HG02884 (cell line): ENCODE measurements around the gene USP53.
"Not testable (repeated sequence)": the region's sequence is repeated elsewhere in the genome, so short reads cannot be mapped to it uniquely, and the experiment has no call there.

Source experiments
- ATAC-seq: cut with Tn5 transposase; IDR thresholded peaks from one replicate; pipeline ENCODE4 v1.9.1; 2021; ENCODE audit warnings: mild to moderate bottlenecking, moderate library complexity; ENCODE audit not compliant: unreplicated experiment

USP53 gene

DNA sequence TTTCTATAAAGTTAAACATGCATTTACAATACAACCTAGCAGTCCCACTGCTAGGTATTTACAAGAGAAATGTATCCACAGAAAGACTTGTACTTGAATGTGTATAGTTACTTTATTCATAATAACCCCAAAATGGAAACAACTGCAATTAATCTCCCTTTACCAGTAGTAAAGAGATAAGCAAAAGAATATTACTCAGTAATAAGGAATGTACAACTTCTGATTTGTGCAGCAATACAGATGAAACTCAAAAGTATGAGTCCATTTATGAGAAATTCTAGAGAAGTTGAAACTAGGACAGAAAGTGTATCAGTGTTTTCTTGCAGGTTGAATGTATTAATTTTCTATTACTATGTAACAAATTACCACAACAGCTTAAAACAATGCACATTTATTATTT lies 15.2 kb downstream of the USP53 start:
- ATAC-seq, result no peak

DNA sequence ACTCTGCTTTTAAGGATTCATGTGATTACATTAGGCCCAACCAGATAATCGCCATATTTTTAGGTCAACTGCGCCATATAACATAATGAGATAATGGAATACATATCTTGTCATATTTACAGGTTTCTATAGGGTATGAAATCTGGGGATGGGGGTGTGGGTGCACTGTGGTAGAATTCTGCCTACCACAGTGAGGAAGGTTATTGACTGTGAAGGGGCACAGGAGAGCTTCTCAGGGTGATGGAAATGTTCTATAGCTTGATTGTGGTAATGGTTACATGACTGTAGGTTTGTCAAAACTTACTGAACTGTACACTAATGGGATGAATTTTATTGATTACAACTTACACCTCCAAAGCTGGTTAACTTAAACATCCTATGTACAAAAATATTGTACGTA lies 15.9 kb downstream of the USP53 start:
- no peak for ATAC-seq

DNA sequence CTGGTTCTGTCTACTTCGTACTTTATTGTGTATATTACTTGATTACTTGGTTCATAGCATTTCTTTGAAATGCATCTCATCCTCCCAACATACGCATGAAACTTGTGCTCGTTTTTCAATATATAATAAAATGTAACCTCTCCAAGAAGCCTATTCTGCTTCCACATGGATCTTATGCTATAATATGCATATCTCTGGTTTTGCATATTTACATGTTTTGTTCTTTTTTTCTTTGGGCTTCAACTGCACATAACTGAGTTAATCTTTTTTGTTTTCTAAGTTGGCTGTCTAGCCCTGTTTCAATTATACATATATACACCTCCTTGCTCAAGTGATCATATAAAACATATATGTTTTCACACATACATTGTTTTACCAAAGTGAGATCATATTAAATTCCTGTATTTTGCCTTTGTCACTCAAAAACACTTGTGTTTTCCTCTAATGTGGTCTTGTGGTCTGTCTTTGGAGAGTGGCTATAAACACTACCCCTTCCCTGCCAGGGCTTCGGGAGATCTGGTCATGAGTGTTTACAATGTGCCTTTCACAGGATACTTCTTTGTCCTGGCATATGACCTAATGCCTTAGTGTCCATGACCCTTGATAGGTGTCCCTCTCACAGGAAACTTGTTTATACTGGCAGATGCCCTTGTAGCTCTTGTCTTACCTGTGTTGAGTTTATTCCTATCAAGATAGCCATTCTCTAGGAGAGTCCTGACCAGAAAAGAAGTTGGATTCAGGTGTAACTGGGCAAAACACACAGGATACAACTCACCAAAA lies 17.6 kb downstream of the USP53 start:
- ATAC-seq, result no peak

DNA sequence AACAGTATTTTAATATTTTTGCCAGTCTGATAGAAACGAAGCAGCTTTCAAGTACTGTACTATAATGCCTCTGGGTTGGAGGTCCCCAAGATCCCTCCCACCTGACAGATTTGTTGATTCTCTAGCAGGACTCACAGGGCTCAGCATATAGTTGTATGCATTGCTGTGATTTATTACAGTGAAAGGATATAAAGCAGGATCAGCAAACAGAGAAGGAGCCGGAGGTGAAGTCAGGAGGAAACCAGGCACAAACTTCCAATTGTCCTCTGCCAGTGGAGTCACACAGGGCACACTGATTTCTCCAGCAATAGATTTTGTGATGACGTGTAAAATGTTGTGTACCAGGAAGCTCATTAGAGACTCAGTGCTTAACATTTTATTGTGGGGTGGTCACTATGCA lies 19.0 kb downstream of the USP53 start:
- no peak for ATAC-seq

DNA sequence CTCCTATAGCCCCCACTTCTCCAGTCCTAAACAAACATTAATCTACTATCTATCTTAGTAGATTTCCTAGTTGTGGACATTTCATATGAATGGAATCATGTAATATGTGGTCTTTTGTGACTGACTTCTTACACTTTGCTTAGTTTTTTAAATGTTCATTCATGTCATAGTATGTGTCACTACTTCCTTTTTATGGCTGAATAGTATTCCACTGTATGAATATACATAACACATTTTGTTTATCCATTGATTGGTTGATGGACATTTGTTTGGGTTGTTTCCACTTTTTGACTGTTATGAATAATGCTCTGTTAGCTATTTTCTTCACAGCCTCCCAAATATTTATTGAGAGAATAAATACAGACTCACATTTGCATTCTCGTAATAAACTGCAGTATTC lies 19.8 kb downstream of the USP53 start:
- no peak for ATAC-seq

DNA sequence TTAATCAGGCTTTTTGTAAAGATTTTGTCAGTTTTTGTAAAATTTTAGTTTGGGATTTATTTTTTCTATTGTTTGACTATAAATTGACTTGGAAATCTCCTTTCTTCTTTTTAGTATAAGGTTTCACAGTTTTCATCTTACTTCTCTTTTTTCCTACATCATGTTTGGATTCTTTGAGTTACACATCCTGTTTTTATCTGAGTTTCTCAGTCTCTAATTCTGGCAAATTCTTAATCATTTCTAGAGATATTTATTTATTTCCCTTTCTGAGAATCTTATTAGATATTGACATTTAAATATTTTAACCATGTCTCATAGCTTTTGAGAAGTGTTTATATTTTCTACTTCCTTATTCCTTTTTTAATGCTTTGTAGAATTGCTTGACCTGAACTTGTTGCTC lies 20.7 kb downstream of the USP53 start:
- ATAC-seq, result no peak

DNA sequence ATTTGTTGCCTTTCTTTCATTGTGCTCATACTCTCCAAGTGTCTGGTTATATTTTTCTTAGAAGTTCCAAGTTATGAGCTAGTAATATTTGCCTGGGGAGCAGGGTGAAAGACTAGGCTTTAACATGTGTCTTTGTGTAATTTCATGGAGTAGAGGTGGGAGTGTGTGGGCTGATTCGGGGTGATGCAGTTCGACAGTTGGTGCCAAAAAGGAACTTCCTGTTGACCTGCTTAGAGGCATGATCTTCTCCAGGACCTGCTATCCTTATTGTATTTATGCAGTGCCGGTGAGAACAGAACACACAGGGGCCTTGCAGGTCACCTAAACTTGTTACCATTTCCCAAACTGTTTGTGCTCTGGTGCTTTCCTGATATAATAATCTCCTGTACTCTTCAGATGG lies 21.2 kb downstream of the USP53 start:
- ATAC-seq, result no peak

DNA sequence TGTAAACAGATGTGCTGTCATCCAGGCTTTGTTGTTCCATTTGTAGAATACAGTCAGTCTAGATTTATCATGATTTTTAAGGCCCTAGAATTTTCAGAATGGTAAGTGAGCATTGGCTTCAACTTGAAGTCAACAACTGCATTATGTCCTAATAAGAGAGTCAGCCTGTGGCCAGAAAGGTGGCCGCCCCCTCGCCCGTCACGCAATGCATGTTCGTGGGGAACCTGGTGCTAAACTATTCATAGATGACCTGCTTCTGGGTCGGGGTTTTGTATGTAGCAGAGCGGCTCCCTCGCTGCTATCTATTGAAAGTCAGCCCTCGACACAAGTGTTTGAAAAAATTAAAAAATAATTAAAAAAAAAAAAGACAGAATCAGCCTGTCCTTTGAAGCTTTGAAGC lies 24.7 kb downstream of the USP53 start:
- no peak for ATAC-seq

DNA sequence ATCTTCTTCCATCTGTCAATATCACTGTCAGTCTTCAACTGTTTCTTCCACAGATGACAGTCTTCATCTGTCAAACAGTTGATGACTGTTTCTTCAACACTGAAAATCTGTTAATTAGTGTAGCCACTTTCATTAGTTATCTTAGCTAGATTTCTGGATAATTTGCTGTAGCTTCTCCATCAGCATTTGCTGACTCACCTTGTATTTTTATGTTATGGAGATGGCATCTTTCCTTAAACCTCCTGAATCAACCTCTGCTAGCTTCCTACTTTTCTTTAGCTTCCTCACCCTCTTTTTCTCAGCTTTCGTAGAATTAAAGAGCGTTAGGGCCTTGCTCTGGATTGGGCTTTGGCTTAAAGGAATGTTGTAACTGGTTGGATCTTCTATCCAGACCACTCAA lies 25.1 kb downstream of the USP53 start:
- ATAC-seq, result no peak

DNA sequence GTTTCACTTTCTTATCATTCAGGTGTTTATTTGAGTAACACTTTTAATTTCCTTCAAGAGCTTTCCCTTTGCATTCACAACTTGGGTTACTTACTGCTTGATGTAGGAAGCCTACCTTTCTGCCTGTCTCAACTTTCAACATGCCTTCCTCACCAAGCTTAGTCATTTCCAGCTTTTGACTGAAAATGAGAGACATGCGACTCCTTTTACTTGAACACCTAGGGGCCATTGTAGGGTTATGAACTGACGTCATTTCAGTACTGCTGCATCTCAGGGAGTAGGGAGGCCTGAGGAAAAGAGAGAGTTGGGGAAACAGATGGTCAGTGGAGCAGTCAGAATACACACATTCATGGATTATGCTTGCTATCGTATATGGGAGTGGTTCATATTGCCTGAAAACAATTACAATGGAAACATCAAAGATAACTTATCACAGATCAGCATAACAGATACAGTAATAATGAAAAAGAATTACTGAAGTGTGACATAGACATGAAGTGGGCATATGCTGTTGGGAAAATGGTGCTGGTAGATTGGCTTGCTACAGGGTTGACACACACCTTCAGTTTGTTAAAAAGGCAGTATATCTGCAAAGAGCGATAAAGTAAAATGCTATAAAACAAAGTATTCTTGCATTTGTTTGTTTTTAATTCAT lies 25.7 kb downstream of the USP53 start:
- ATAC-seq, result peak; percentile 95

DNA sequence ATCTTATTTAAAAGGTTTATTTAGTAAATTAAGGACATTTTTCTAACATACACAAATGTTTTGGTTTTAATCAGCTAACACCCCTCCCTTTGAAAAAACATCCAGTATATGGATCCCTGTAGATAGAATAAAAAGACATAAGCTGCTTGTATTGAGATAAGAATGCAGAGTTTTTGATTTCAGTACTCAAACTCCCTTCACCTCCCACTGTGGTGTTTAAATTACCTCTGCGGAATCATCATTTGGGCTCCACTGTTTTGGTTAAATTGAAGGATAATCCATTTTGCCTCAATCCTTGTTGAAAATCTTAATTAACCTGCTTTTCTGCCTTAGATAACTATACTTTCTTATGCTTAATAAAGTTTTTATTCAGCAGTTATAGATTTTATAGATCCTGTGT lies 27.6 kb downstream of the USP53 start:
- ATAC-seq, result no peak

DNA sequence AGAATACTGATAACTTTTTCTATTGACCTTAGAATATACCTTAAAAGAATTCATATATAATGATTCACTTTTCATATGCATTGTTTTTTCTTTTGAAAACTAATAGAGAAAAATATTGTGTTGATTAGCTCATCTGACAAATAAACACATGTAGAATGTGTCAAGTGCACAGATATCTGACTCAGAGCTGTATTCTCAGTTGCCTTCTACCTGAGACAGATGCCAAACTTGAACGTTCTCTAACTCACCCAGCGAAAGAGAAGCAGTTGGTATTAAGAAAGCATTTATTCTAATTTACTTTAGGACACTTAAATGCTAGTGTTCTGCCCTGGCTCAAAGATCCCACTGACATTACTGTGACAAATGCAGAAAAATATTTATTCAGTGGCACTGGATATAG lies 28.1 kb downstream of the USP53 start:
- no peak for ATAC-seq

DNA sequence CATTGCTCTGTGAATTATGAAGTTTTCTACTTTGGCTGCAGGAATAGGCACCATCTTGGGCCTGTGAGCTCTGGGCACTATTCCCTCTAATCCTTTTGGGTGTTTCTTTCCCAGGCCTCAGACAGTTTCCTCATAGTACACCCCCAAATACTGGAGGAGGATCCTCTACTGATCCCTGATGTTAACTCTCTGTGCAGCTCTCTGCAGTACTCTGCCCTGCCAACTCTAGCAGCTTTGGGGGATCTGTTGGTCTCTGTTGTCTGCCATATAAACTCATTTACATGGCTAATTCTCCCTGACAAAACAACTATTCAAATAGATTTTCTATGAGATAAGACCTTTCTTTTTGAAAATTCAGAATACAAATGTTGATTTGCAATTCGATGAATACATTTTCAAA lies 29.9 kb downstream of the USP53 start:
- ATAC-seq, result no peak

DNA sequence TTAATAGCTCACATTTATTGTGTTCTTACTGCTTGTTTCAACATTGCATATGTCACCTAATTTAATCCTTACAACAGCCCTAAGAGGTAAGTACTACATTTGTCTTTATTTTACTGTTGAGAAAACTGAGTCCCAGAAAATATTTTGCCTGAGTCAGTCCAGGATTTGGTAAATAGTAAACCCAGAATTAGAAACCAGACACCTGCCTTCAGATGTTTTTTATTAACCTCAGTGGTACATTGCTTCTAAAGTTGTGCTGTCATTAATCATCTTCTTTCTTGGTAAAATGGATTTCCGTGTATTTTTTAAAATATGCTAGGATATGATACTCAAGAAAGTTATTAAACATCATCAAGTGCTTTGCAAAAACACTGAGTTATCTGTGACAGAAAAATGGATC lies 31.4 kb downstream of the USP53 start:
- ATAC-seq, result no peak

DNA sequence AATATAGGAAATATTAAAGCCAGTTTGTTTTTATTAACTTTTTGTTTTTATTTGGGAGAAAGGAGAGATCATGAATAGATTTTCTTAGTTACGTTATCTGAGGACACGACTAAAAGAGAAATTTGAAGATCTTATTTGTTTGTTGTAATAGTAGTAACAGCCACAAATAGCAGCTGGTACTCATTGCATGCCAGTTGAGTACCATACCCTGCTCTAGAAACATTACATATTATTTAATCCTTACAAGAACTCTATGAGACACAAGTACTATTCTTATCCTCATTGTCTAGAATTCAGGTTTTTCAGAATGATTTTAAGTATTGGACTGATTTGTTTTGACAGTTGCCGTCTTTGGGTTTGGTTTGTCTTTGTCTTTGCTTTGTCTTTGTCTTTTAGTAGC lies 31.8 kb downstream of the USP53 start:
- ATAC-seq, result no peak

DNA sequence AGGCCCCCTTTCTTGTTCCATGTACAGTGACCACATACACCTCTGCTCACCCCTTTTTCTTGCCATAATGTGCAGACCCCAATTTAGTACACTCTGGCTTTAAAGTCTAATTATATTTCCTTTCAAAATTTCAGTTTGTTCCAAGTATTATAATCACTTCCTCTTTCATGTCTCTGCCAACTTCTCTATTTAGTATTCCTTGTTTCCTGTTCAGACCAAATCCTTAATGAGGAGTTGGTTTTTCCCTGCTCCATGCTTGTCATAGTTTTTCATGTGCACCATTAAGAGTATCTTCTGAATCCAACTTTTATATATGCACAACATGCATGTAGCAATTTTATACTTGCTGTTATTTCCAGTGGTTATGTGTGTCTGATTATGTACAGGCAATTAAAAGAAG lies 32.3 kb downstream of the USP53 start:
- no peak for ATAC-seq

DNA sequence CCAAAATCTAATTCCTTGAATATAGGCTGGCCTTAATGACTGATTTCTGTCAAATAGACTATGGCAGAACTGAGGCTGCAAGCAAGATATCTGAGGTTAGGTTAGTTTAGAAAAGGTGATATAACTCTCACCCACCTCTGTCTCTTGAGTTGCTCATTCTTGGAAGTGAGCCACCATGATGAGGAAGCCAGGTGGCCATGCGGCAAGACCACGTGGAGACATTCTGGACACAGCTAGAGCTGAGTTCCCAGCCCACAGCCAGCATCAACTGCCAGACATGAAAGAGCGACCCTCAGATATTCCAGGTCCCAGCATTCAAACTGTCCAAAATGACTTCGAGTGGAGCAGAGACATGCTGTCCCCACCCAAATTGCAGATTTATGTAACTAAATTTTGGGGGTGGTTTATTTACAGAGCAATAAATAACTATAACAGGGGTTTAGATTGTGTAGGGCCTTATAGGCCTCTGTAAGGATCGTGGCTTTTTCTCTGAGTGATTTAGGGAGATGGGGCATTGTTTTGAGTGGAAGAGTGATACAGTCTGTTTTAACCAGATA lies 33.7 kb downstream of the USP53 start:
- no peak for ATAC-seq

DNA sequence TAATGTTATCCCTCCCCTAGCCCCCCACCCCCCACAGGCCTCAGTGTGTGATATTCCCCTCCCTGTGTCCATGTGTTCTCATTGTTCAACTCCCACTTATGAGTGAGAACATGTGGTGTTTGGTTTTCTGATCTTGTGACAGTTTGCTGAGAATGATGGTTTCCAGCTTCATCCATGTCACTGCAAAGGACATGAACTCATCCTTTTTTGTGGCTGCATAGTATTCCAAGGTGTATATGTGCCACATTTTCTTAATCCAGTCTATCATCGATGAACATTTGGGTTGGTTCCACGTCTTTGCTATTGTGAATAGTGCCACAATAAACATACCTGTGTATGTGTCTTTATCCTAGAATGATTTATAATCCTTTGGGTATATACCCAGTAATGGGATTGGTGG lies 38.5 kb downstream of the USP53 start:
- not testable (repeated sequence) for ATAC-seq

DNA sequence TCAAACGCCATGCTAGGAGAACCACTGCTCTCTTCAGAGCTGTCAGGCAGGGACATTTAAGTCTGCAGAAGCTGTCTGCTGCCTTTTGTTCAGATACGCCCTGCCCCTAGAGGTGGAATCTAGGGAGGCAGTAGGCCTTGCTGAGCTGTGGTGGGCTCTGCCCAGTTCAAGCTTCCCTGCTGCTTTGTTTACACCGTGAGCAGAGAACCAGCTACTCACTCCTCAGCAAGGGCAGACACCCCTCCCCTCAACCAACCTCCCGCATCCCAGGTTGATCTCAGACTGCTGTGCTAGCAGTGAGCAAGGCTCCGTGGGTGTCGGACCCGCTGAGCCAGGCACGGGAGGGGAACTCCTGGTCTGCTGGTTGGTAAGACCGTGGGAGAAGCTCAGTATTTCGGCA lies 42.7 kb downstream of the USP53 start:
- not testable (repeated sequence) for ATAC-seq

DNA sequence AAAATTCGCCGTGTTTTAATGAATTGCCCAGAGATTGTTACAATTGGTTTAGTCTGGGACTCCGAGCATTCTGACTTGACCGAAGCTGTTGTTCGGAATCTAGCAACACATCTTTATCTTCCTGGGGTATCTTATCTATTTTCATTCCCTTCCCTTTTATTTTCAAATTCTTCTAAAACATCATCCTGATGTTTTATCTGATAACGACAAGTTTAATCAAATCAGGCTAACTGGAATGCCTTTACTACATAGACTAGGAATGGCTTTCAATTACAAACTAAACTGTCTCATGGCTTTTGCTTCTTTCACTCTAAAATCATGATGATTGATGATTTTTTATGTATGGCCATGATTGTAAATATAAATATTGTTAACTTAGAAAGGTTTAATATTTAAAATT lies 48.0 kb downstream of the USP53 start:
- ATAC-seq, result no peak

DNA sequence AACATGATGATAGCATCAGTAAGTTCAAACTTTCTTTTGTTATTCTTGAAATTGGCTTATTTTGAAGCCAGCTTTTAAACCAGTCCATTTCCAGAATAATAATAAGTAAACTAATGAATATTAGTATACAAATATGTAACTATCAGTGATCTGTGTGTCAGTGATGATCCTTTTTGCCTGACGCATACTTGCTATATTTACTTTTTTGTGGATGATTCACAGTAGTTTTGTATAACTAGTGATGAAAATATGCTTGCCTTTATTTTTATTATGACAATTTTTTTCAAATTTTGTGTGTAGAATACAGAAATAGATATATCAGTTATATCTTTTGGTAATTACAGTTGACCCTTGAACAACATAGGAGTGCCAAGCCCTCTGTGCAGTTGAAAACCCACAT lies 49.5 kb downstream of the USP53 start:
- ATAC-seq, result no peak

DNA sequence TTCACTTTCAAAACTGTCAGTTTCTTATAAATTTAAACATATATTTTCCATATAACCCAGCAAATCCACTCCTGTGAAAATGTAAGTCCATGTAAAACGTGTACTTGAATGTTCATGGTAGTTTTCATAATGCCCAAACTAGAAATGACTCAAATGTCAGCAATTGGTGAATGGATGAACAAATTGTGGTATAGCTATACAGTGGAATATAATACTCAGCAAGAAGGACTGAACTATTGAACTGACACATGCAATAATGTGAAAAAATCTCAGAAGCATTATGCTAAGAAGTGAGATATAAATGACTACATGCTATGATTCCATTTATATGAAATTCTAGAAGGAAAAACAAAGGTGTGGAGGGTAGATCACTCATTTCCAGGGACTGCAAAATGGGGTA lies 52.2 kb downstream of the USP53 start:
- ATAC-seq, result no peak

DNA sequence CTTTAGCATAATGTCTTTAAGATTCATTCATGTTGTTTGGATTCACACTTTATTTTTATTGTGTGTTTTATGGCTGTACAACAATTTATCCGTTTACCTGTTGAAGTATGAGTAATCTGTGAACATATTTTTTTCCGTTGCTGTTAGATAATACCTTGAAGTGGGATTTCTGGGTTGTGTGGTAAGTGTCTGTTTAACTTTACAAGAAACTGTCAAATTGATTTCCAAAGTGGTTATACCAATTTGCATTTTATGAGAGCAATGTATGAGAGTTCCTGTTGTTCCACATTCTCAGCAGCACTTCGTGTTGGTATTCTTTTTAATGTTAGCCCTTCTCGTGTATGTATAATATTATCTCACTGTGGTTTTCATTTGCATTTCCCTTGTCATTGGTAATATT lies 53.6 kb downstream of the USP53 start:
- no peak for ATAC-seq
